ENCODE measurements around the gene TFAP2C.

Gene TFAP2C

GRCh38 chr20:56665806-56666205, 36.7 kb downstream of the TFAP2C start:
- no peaks in the 10 kb centered on the region for H3K36me3 ChIP-seq (ENCODE audit: control insufficient read depth, insufficient read depth, low read length)
- no peaks in the 10 kb centered on the region for H3K27me3 ChIP-seq (replicated peaks; ENCODE audit: control insufficient read depth, insufficient read depth, low read length, poor library complexity, severe bottlenecking)
- DNase-seq = no peak
- H3K9me3 ChIP-seq (ENCODE audit: control insufficient read depth, low read length) = no peaks in the 10 kb centered on the region
- no peak overlapping the region for H3K4me3 ChIP-seq (ENCODE audit: insufficient read depth, low read depth, low read length, poor library complexity, severe bottlenecking)
- no peak overlapping the region for H3K27ac ChIP-seq (ENCODE audit: insufficient read depth, low read length, poor library complexity, severe bottlenecking)
- no peaks in the 10 kb centered on the region for H3K4me1 ChIP-seq (ENCODE audit: control insufficient read depth, insufficient read depth, low read length, poor library complexity, severe bottlenecking)

GRCh38 chr20:56673450-56673849, 44.3 kb downstream of the TFAP2C start:
- H3K9me3 ChIP-seq (ENCODE audit: control insufficient read depth, low read length) = no peaks in the 10 kb centered on the region
- H3K4me3 ChIP-seq (ENCODE audit: insufficient read depth, low read depth, low read length, poor library complexity, severe bottlenecking) = no peak overlapping the region
- no peaks in the 10 kb centered on the region for H3K27me3 ChIP-seq (replicated peaks; ENCODE audit: control insufficient read depth, insufficient read depth, low read length, poor library complexity, severe bottlenecking)
- no peak overlapping the region for H3K27ac ChIP-seq (ENCODE audit: insufficient read depth, low read length, poor library complexity, severe bottlenecking)
- no peaks in the 10 kb centered on the region for H3K4me1 ChIP-seq (ENCODE audit: control insufficient read depth, insufficient read depth, low read length, poor library complexity, severe bottlenecking)
- DNase-seq = no peak
- no peaks in the 10 kb centered on the region for H3K36me3 ChIP-seq (ENCODE audit: control insufficient read depth, insufficient read depth, low read length)

GRCh38 chr20:56676001-56676400, 46.9 kb downstream of the TFAP2C start:
- Histone ChIP-seq H3K27me3 (replicated peaks; ENCODE audit: control insufficient read depth, insufficient read depth, low read length, poor library complexity, severe bottlenecking) (no peaks in the 10 kb centered on the region), H3K4me3 (ENCODE audit: insufficient read depth, low read depth, low read length, poor library complexity, severe bottlenecking) (no peak overlapping the region), H3K4me1 (ENCODE audit: control insufficient read depth, insufficient read depth, low read length, poor library complexity, severe bottlenecking) (no peaks in the 10 kb centered on the region), H3K36me3 (ENCODE audit: control insufficient read depth, insufficient read depth, low read length) (no peaks in the 10 kb centered on the region), H3K9me3 (ENCODE audit: control insufficient read depth, low read length) (no peaks in the 10 kb centered on the region), H3K27ac (ENCODE audit: insufficient read depth, low read length, poor library complexity, severe bottlenecking) (no peak overlapping the region)
- DNase-seq = no peak

- H3K4me1 ChIP-seq (ENCODE audit: control insufficient read depth, insufficient read depth, low read length, poor library complexity, severe bottlenecking) = no peaks in the 10 kb centered on the region
- H3K4me3 ChIP-seq (ENCODE audit: insufficient read depth, low read depth, low read length, poor library complexity, severe bottlenecking) = no peak overlapping the region
- H3K36me3 ChIP-seq (ENCODE audit: control insufficient read depth, insufficient read depth, low read length) = no peaks in the 10 kb centered on the region
- H3K9me3 ChIP-seq (ENCODE audit: control insufficient read depth, low read length) = no peaks in the 10 kb centered on the region
- no peaks in the 10 kb centered on the region for H3K27me3 ChIP-seq (replicated peaks; ENCODE audit: control insufficient read depth, insufficient read depth, low read length, poor library complexity, severe bottlenecking)
- DNase-seq = no peak
- H3K27ac ChIP-seq (ENCODE audit: insufficient read depth, low read length, poor library complexity, severe bottlenecking) = no peak overlapping the region
Observed at GRCh38 chr20:56676679-56677078, 47.6 kb downstream of the TFAP2C start.

- no peaks in the 10 kb centered on the region for H3K4me1 ChIP-seq (ENCODE audit: control insufficient read depth, insufficient read depth, low read length, poor library complexity, severe bottlenecking)
- no peak overlapping the region for H3K4me3 ChIP-seq (ENCODE audit: insufficient read depth, low read depth, low read length, poor library complexity, severe bottlenecking)
- H3K36me3 ChIP-seq (ENCODE audit: control insufficient read depth, insufficient read depth, low read length) = no peaks in the 10 kb centered on the region
- H3K27ac ChIP-seq (ENCODE audit: insufficient read depth, low read length, poor library complexity, severe bottlenecking) = no peak overlapping the region
- H3K9me3 ChIP-seq (ENCODE audit: control insufficient read depth, low read length) = no peaks in the 10 kb centered on the region
- DNase-seq = no peak
- H3K27me3 ChIP-seq (replicated peaks; ENCODE audit: control insufficient read depth, insufficient read depth, low read length, poor library complexity, severe bottlenecking) = no peaks in the 10 kb centered on the region
Observed at GRCh38 chr20:56683077-56683865, 54.2 kb downstream of the TFAP2C start.

- Histone ChIP-seq H3K4me1 (ENCODE audit: control insufficient read depth, insufficient read depth, low read length, poor library complexity, severe bottlenecking) (no peaks in the 10 kb centered on the region), H3K36me3 (ENCODE audit: control insufficient read depth, insufficient read depth, low read length) (no peaks in the 10 kb centered on the region), H3K27me3 (replicated peaks; ENCODE audit: control insufficient read depth, insufficient read depth, low read length, poor library complexity, severe bottlenecking) (no peaks in the 10 kb centered on the region), H3K9me3 (ENCODE audit: control insufficient read depth, low read length) (no peaks in the 10 kb centered on the region), H3K4me3 (ENCODE audit: insufficient read depth, low read depth, low read length, poor library complexity, severe bottlenecking) (no peak overlapping the region), H3K27ac (ENCODE audit: insufficient read depth, low read length, poor library complexity, severe bottlenecking) (no peak overlapping the region)
- DNase-seq = no peak
Observed at GRCh38 chr20:56685879-56686278, 56.8 kb downstream of the TFAP2C start.

GRCh38 chr20:56687061-56687460, 58.0 kb downstream of the TFAP2C start:
- no peak for DNase-seq
- H3K4me1 ChIP-seq (ENCODE audit: control insufficient read depth, insufficient read depth, low read length, poor library complexity, severe bottlenecking) = no peaks in the 10 kb centered on the region
- no peak overlapping the region for H3K4me3 ChIP-seq (ENCODE audit: insufficient read depth, low read depth, low read length, poor library complexity, severe bottlenecking)
- H3K27me3 ChIP-seq (replicated peaks; ENCODE audit: control insufficient read depth, insufficient read depth, low read length, poor library complexity, severe bottlenecking) = no peaks in the 10 kb centered on the region
- no peak overlapping the region for H3K27ac ChIP-seq (ENCODE audit: insufficient read depth, low read length, poor library complexity, severe bottlenecking)
- H3K9me3 ChIP-seq (ENCODE audit: control insufficient read depth, low read length) = no peaks in the 10 kb centered on the region
- no peaks in the 10 kb centered on the region for H3K36me3 ChIP-seq (ENCODE audit: control insufficient read depth, insufficient read depth, low read length)

- H3K4me3 ChIP-seq (ENCODE audit: insufficient read depth, low read depth, low read length, poor library complexity, severe bottlenecking) = no peak overlapping the region
- H3K27ac ChIP-seq (ENCODE audit: insufficient read depth, low read length, poor library complexity, severe bottlenecking) = no peak overlapping the region
- no peaks in the 10 kb centered on the region for H3K36me3 ChIP-seq (ENCODE audit: control insufficient read depth, insufficient read depth, low read length)
- DNase-seq = no peak
- no peaks in the 10 kb centered on the region for H3K4me1 ChIP-seq (ENCODE audit: control insufficient read depth, insufficient read depth, low read length, poor library complexity, severe bottlenecking)
- no peaks in the 10 kb centered on the region for H3K27me3 ChIP-seq (replicated peaks; ENCODE audit: control insufficient read depth, insufficient read depth, low read length, poor library complexity, severe bottlenecking)
- no peaks in the 10 kb centered on the region for H3K9me3 ChIP-seq (ENCODE audit: control insufficient read depth, low read length)
Observed at GRCh38 chr20:56688106-56688505, 59.0 kb downstream of the TFAP2C start.
